Mesothelial cell of epicardium (in vitro differentiated cells): Measurements from ENCODE around the gene LOXL3. TPM values are rescaled to one million over a fixed set of nuclear protein-coding genes. Genes with fewer than 3 reads are reported as not detected.

Experiments used
- DNase-seq, 2 experiments: peaks; one replicate each; pipeline ENCODE4 v3.0.0; 2021; ENCODE audit warnings: low spot score in 2 of 2; ENCODE audit not compliant: unreplicated experiment in 2 of 2
- H3K27ac Mint-ChIP-seq: 2 replicates; pipeline ENCODE4 v1.8.0; 2021; ENCODE audit warnings: mixed read lengths
- H3K27me3 Mint-ChIP-seq: 2 replicates; pipeline ENCODE4 v1.8.0; 2021; ENCODE audit warnings: low read depth, mixed read lengths
- H3K36me3 Mint-ChIP-seq: 2 replicates; pipeline ENCODE4 v1.8.0; 2021; ENCODE audit warnings: mixed read lengths
- H3K4me1 Mint-ChIP-seq: 2 replicates; pipeline ENCODE4 v1.8.0; 2021; ENCODE audit warnings: mixed read lengths
- H3K4me3 Mint-ChIP-seq: 2 replicates; pipeline ENCODE4 v1.8.0; 2021; ENCODE audit warnings: mild to moderate bottlenecking, moderate library complexity, mixed read lengths
- H3K9me3 Mint-ChIP-seq: 2 replicates; pipeline ENCODE4 v1.8.0; 2021; ENCODE audit warnings: mixed read lengths
- total RNA-seq: library from RNA; stranded (reverse); gene quantifications from 3 replicates; pipeline ENCODE4 v1.2.1, GENCODE V29; 2021
- TF ChIP-seq, protein P1 (sequence below): fragments of 200-600 bp; sonication (generic); IDR thresholded peaks from one replicate; pipeline ENCODE4 v1.5.0; 2021; ENCODE audit warnings: antibody characterized with exemption; ENCODE audit not compliant: unreplicated experiment

LOXL3 gene
- total RNA-seq, 1 donor from 2014 or later = 26.7 TPM

DNA sequence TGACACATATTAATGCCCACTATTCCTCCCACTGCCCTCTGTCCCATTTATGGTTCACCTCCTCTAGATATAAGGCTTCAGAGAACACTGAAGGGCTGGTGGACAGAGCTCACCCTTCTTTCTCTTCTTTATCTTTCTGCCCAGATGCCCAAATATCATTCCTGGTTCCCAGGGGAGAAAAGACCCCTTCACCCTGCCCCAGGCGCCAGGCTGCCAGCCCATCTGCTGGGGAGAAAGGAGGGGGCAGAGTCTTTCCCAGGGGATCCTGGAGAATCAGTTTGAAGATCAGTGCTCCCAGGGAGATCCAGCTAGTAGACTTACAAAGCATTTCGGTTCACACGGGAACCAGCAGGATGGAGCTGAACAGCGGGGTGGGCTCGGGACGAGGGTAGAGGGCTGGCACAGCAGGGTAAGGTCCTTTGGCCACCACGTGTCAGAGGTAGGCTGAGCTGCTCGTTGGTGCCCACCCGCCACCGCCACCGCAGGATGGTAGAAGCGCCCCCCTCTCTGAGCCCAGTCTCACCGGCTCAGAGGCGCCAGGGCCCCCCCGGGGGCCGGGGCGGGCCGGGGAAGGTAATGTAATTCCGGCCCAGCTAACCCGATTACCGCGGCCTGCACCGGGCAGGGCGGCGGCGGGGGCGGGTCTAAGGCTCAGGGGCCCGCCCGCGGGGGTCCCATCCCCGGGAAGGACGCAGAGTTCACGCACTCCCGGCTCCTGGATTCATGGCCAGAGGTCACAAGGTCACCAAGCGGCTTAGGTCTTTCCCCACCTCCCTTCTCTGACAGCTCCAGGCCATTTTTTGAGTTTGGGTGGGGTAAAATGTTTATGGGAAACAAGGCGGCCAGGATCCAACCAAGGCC is 40.8 kb downstream of the LOXL3 start:
- peaks cover 81% of the 10 kb centered on the region for H3K27me3 Mint-ChIP-seq
- no peak overlapping the region for H3K27ac Mint-ChIP-seq
- no peaks in the 10 kb centered on the region for H3K36me3 Mint-ChIP-seq
- H3K4me1 Mint-ChIP-seq = peaks cover 12% of the 10 kb centered on the region
- no peak overlapping the region for H3K4me3 Mint-ChIP-seq
- no peak for DNase-seq
- H3K9me3 Mint-ChIP-seq = no peaks in the 10 kb centered on the region
- TF ChIP-seq, protein P1, sequence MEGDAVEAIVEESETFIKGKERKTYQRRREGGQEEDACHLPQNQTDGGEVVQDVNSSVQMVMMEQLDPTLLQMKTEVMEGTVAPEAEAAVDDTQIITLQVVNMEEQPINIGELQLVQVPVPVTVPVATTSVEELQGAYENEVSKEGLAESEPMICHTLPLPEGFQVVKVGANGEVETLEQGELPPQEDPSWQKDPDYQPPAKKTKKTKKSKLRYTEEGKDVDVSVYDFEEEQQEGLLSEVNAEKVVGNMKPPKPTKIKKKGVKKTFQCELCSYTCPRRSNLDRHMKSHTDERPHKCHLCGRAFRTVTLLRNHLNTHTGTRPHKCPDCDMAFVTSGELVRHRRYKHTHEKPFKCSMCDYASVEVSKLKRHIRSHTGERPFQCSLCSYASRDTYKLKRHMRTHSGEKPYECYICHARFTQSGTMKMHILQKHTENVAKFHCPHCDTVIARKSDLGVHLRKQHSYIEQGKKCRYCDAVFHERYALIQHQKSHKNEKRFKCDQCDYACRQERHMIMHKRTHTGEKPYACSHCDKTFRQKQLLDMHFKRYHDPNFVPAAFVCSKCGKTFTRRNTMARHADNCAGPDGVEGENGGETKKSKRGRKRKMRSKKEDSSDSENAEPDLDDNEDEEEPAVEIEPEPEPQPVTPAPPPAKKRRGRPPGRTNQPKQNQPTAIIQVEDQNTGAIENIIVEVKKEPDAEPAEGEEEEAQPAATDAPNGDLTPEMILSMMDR = no peak

DNA sequence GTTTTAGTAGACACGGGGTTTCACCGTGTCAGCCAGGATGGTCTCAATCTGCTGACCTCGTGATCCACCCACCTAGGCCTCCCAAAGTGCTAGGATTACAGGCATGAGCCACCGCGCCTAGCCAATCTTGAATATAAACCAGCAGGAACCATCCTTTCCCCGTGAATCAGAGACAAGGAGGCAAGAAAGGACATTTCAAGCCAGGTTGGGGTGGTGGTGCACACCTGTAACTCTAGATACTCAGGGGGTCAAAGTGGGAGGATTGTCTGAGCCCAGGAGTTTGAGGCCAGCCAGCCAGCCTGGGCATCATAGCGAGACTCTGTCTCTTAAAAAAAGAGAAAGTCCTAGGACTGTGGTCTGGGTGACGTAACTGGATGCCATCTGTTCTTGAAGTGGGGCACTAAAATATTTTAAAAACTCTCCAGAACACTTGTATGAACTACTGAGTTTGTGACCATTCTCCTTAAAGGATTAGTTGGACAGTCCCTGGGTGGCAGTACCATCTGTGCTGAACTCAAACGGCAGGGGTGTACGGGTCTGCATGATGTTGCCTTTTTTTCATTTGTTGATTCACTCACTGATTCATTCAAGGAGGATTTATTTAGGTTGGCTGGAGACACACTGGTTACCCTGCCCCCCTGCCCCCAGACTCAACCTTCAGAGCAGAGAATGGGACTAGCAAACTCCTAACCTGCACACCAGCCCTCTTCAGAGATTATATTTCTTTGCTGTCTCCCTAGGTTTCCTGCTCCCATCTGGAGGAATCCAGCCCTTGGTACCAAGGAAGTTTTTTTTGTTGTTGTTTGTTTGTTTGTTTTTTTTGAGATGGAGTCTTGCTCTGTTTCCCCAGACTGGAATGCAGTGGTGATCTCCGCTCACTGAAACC is 42.4 kb downstream of the LOXL3 start:
- TF ChIP-seq, protein P1 = no peak
- H3K9me3 Mint-ChIP-seq = no peaks in the 10 kb centered on the region
- peaks cover 21% of the 10 kb centered on the region for H3K4me1 Mint-ChIP-seq
- H3K36me3 Mint-ChIP-seq = peaks cover 4% of the 10 kb centered on the region
- peaks cover 65% of the 10 kb centered on the region for H3K27me3 Mint-ChIP-seq
- no peak overlapping the region for H3K27ac Mint-ChIP-seq
- H3K4me3 Mint-ChIP-seq = no peak overlapping the region
- DNase-seq = no peak

DNA sequence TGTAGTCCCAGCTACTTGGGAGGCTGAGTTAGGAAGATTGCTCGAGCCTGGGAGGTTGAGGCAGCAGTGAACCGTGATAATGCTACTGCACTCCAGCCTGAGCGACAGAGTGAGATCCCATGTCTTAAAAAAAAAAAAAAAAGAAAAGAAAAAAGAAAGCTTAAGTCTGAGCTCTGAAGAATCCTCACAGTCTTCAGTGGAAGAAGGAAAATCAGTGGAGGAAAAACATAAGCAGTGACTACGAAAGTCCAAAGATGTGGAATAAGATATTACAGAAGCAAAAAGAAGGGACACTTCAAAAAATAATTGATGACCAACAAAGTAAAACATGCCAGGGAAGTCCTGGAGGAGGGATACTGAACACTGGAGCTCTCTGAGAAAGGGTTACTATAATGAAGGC is 43.5 kb downstream of the LOXL3 start:
- H3K27me3 Mint-ChIP-seq = peaks cover 57% of the 10 kb centered on the region
- H3K27ac Mint-ChIP-seq = no peak overlapping the region
- no peak overlapping the region for H3K4me3 Mint-ChIP-seq
- peaks cover 6% of the 10 kb centered on the region for H3K36me3 Mint-ChIP-seq
- peaks cover 17% of the 10 kb centered on the region for H3K4me1 Mint-ChIP-seq
- TF ChIP-seq, protein P1 = no peak
- no peak for DNase-seq
- no peaks in the 10 kb centered on the region for H3K9me3 Mint-ChIP-seq

DNA sequence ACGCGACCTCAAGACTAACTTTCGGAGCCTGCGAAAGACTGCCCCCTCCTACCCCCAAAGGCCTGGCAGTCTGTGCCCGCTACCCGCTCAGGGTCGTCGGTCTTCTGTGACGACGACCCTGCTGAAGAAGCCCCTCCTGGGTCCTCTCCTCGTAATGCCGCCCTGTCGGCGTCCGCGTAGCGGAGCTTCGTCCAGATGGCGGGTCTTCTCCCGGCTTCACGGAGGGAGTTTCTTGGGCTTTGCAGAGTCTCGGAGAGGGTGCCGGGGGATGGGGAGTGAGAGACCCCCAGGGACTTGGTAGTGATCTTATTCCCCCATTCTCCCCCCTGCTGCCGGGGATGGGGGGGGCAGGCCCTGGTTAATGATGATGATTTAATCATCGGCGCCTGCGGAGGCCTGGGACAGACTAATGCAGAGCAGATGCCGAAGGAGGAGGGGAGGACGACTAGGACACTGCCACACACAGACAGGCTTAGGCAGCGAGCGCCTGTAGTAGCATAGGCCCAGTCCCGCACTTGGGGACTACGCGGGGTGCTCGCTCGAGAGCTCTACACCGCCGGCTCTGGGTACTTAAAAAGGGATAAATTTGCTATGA is 45.7 kb downstream of the LOXL3 start:
- TF ChIP-seq, protein P1 = no peak
- Mint-ChIP-seq H3K9me3 (no peaks in the 10 kb centered on the region), H3K36me3 (peaks cover 16% of the 10 kb centered on the region), H3K27me3 (peaks cover 63% of the 10 kb centered on the region), H3K27ac (peak overlapping the region; percentile 99), H3K4me1 (peaks cover 29% of the 10 kb centered on the region), H3K4me3 (peak overlapping the region; percentile 96)
- DNase-seq = peak in 1 of 2 experiments; percentile 66

DNA sequence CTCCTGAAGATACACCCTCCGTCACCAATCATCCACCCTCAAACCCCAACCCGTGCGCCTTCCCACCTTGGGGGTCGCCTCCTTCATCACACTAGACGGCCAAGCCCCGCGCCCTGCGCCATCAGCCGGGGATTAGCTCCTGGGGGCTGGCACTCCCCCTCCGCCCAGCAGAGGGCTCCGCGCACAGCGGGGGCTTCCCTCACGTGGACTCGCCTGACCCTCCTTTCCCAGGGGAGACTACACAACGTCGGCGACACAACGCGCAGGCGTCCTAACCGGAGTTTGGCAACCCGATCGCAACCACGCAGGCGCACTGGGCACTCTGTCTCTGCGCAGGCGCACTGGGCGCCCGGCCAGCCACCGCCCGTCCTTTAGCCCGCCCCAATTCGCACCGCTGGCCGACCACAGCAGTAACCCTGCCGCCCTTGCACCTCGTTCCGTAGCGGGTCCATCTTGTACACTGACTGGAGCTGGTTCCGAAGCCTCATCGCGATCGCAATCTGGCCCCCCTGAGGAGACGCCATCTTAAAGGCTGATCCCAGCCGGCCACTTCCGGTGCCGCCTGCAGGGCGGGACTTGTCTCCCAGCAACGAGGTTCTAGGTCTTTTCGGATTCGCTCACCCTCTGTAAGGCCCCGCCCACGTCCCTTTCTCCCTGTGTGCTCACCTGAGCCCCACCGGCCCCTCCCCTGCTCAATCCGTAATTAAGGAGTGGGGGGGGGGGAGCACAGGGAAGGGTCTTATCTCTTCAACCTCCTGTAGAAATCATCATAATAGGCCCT is 46.4 kb downstream of the LOXL3 start, which contains the start of gene PCGF1:
Gene PCGF1, minus strand, starts transcription at position 551 of the 781 bp plus-strand sequence. Its CDS starts 27 bp downstream, at position 524.
- Mint-ChIP-seq H3K36me3 (peaks cover 16% of the 10 kb centered on the region), H3K4me3 (peak within 1 kb of the TSS; percentile 96), H3K27me3 (peaks cover 63% of the 10 kb centered on the region), H3K4me1 (peaks cover 35% of the 10 kb centered on the region), H3K27ac (peak within 1 kb of the TSS; percentile 99), H3K9me3 (no peaks in the 10 kb centered on the region)
- TF ChIP-seq, protein P1 = peak; percentile 35
- peak; percentile 95 to 98 for DNase-seq
